HepG2 (cell line): ENCODE measurements around the gene P2RX5.

Experiments
- MXD3 ChIP-seq: IDR thresholded peaks from 2 replicates; pipeline ENCODE4 v1.6.1; 2016; ENCODE audit warnings: mild to moderate bottlenecking, missing biosample characterization, missing genetic modification reagents
- SOX13 ChIP-seq, 3 experiments: fragments of 450-650 bp in 1 of 3; sonication (generic) in 1 of 3; formaldehyde crosslinking in 1 of 3; IDR thresholded peaks in 2 of 3; conservative IDR thresholded peaks in 1 of 3; 2 replicates each; pipeline versions ENCODE4 v1.5.0 to v1.6.1; 2016 to 2020; ENCODE audit warnings: antibody characterized with exemption in 1 of 3, mild to moderate bottlenecking in 1 of 3, missing compliant biosample characterization in 1 of 3, missing genetic modification reagents in 1 of 3, moderate library complexity in 1 of 3

DNA sequence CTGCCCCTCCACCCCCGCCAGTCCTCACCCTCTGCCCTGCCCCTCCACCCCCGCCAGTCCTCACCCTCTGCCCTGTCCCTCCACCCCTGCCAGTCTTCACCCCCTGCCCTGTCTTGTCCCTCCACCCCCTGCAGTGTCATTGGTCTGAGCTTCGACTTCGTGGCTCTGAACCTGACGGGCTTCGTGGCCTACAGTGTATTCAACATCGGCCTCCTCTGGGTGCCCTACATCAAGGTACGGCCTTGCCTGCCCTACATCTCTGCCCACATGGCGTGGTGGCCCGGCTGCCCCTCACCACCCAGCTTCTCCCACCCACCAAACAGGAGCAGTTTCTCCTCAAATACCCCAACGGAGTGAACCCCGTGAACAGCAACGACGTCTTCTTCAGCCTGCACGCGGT lies 39.6 kb downstream of the P2RX5 start:
- TF ChIP-seq SOX13 (IDR thresholded peaks at IDR 0.05): no peak
- no peak for TF ChIP-seq SOX13 (CRISPR knock-in tag; conservative IDR thresholded peaks at IDR 0.05 in 1 of 2, IDR thresholded peaks at IDR 0.05 in 1 of 2)
- no peak for TF ChIP-seq MXD3 (CRISPR knock-in tag)
